GM18870 (cell line): ENCODE results near the gene VIPAS39.

Experiments used
- ATAC-seq: cut with Tn5 transposase; IDR thresholded peaks from one replicate; pipeline ENCODE4 v1.9.1; 2021; ENCODE audit warnings: moderate library complexity; ENCODE audit not compliant: unreplicated experiment

VIPAS39 gene

GRCh38 chr14:77406718-77407117 lies 50.7 kb downstream of the VIPAS39 start:
- no peak for ATAC-seq

GRCh38 chr14:77406086-77406485 lies 51.3 kb downstream of the VIPAS39 start:
- no peak for ATAC-seq

GRCh38 chr14:77403768-77404167 lies 53.6 kb downstream of the VIPAS39 start:
- ATAC-seq = no peak

DNA sequence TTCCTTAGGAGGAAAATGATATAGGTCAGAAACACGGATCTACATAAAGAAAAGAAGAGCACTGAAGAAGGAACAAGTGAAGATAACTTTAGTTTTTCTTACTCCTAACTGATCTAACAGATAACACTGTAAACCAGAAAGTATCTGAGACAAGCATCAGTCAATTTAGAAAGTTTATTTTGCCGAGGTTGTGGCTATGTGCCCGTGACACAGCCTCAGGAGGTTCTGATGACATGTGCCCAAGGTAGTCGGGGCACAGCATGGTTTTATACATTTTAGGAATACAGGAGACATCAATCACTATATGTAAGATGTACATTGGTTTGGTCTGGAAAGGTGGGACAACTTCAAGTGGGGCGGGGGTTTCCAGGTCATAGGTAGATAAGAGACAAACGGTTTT lies 57.2 kb downstream of the VIPAS39 start:
- no peak for ATAC-seq

DNA sequence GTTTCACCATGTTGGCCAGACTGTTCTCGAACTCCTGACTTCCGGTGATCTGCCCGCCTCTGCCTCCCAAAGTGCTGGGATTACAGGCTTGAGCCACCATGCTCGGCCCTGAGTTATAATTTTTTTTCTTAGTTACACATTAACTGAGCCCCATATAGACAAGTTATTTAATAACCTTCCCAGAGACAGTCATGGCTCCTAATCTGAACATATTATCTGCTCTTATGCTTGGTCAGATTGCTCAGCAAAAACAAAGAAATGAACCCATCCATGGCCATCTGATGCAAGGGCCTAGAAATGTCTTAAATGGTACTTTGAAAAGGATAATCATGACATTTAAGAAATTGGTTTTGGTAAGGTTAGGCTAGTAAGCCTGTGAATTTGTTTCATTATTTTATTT lies 67.2 kb downstream of the VIPAS39 start:
- ATAC-seq = no peak

DNA sequence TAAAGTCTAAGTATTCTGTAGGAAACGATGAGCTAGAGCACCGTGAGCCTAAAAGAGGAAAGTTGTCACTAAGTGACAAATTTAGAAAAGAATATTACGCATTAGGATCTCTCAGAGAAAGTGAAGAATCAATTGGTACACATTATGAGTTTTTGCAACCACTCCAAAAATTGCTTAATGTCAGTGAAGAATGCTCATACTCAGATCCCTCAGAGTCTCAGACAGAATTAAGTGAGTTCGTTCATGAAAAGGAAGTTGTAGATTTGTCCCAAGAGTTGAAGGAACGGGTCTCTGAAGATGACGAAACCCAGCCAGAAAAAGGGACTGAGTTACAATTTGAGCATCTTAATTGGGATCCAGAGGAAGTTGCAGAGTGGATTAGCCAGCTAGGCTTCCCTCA lies 78.7 kb downstream of the VIPAS39 start:
- ATAC-seq = no peak

DNA sequence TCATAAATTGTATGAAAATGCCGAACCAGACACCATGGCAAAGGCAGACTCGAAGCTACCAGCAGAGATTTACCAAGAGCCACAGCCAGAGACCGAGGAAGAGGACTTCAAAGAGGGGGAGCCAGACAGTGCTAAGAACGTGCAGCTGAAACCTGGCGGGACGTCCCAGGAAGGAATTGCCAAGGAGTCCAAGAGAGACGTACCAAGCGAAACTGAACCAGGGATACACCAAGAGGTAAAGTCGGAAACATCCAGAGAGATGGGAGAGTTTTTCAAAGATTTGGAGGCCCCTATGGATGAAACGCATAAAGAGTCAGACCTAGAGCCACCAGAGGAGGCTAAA lies 79.9 kb downstream of the VIPAS39 start:
- no peak for ATAC-seq

DNA sequence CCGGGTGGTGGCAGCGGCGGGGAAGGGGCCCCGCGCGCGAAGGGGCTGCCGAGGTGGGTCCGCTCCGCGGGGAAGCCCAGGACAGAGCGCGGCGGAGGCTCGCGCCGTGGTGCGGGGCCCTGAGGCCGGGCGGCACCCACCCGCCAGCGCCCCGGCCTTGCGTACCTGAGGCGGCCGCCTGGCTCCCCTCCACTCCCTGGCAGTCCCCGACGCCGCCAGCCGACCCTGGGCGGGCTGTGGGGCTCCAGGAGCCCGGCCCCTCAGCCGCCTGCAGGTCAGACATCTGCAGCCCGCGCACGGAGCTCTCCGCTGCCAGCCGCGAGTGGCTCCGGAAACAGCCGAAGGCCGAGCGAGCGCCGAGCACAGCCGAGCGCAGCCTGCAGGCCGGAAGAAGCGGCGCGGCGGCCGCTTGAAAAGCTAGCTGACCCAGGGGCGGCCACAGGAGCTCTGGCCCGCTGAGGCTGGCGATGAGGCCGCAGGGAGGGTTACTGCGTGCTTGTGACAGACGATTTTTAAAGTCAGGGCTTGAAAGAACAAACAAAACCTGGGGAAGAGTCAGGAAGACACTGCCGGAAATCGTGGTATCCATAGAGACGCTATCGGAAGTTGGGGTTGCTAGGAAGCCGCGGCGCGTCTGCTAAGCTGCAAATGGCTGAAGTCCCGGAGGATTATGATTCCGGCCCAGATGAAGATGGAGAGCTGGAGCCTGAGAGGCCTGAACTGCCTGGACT lies 80.5 kb downstream of the VIPAS39 start, which contains the start of the genes SAMD15 and TMED8:
TSS of gene SAMD15 (plus strand) at position 609 of the 731 bp plus-strand sequence. CDS start at position 649, 40 bp downstream.
TSS of gene TMED8 (minus strand) at position 324 of the 731 bp plus-strand sequence. CDS start at position 283, 41 bp downstream.
- peak; percentile 68 for ATAC-seq
